ENCODE measurements around the gene MED31. TPM values are rescaled to one million over a fixed set of nuclear protein-coding genes. Genes with fewer than 3 reads are reported as not detected.

The MED31 gene
- total and polyA plus RNA-seq, 2 experiments from 2014 or later, result 8.9 to 70.0 TPM

GRCh38 chr17:6636616-6637457 lies 14.6 kb downstream of the MED31 start:
- Histone ChIP-seq H3K4me3 (no peak overlapping the region), H3K27ac (no peak overlapping the region), H2AFZ (no peak overlapping the region), H3K36me3 (ENCODE audit: low read depth) (peaks cover 28% of the 10 kb centered on the region), H3K27me3 (replicated peaks; ENCODE audit: insufficient read depth) (no peaks in the 10 kb centered on the region), H3K4me1 (ENCODE audit: insufficient read depth) (peaks cover 3% of the 10 kb centered on the region), H3K4me2 (ENCODE audit: unreplicated experiment) (no peak overlapping the region), H4K20me1 (ENCODE audit: insufficient read depth) (no peaks in the 10 kb centered on the region), H3K9me2 (ENCODE audit: insufficient read depth) (no peaks in the 10 kb centered on the region), H3K9me3 (ENCODE audit: low read depth) (no peaks in the 10 kb centered on the region), H3K79me2 (ENCODE audit: insufficient read depth) (peaks cover 87% of the 10 kb centered on the region), H3K9ac (no peak overlapping the region), H3F3A (ENCODE audit: insufficient read depth) (peaks cover 5% of the 10 kb centered on the region)
- TF ChIP-seq EZH2phosphoT487 (IDR thresholded peaks at IDR 0.05; ENCODE audit: insufficient read depth, low read depth) (no peak), EZH2 (IDR thresholded peaks at IDR 0.05; ENCODE audit: insufficient read depth, poor library complexity, severe bottlenecking) (no peak)
- no peak for DNase-seq
- 90 to 91% methylated on average over 16 to 17 of the region's 17 CpGs for WGBS, 2 experiments (ENCODE audit: low coverage in 1 of 2, low lambda C conversion rate in 2 of 2, missing lambda C conversion rate in 2 of 2)
- in situ Hi-C loops (cut with MboI), result no loop called here

- Histone ChIP-seq H3K36me3 (ENCODE audit: low read depth) (peaks cover 33% of the 10 kb centered on the region), H3K4me1 (ENCODE audit: insufficient read depth) (no peaks in the 10 kb centered on the region), H3K9me2 (ENCODE audit: insufficient read depth) (no peaks in the 10 kb centered on the region), H3K9ac (no peak overlapping the region), H3K27me3 (replicated peaks; ENCODE audit: insufficient read depth) (no peaks in the 10 kb centered on the region), H2AFZ (no peak overlapping the region), H3K4me2 (ENCODE audit: unreplicated experiment) (no peak overlapping the region), H3F3A (ENCODE audit: insufficient read depth) (no peaks in the 10 kb centered on the region), H3K9me3 (ENCODE audit: low read depth) (no peaks in the 10 kb centered on the region), H4K20me1 (ENCODE audit: insufficient read depth) (no peaks in the 10 kb centered on the region), H3K79me2 (ENCODE audit: insufficient read depth) (peaks cover 86% of the 10 kb centered on the region), H3K27ac (no peak overlapping the region), H3K4me3 (no peak overlapping the region)
- TF ChIP-seq EZH2 (IDR thresholded peaks at IDR 0.05; ENCODE audit: insufficient read depth, poor library complexity, severe bottlenecking), result no peak
- no peak for TF ChIP-seq EZH2phosphoT487 (IDR thresholded peaks at IDR 0.05; ENCODE audit: insufficient read depth, low read depth)
- WGBS, 2 experiments (ENCODE audit: low coverage in 1 of 2, low lambda C conversion rate in 2 of 2, missing lambda C conversion rate in 2 of 2), result 61 to 64% methylated on average over 2 of the region's 2 CpGs
- no peak for DNase-seq
- in situ Hi-C loops (cut with MboI), result no loop called here
Observed at GRCh38 chr17:6636105-6636504, 15.3 kb downstream of the MED31 start.

DNA sequence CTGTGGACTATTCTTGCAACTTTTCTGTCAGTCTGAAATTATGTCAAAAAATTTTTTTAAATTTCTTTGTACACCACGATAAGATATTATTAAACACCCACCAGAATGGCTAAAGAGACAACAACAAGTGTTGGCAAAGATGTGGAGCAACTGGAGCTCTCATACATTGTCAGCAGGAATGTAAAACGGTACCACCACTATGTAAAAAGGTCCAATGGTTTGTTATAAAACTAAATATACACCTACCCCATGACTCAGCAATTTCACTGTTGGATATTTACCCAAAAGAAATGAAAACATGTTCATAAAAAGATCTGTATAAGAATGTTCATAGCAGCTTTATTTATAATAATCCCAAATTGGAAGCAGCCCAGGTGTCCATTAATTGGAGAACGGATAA lies 18.1 kb downstream of the MED31 start:
- Histone ChIP-seq H2AFZ (no peak overlapping the region), H3K9me2 (ENCODE audit: insufficient read depth) (no peaks in the 10 kb centered on the region), H3K36me3 (ENCODE audit: low read depth) (peaks cover 45% of the 10 kb centered on the region), H3K9ac (no peak overlapping the region), H3K4me2 (ENCODE audit: unreplicated experiment) (no peak overlapping the region), H3K4me1 (ENCODE audit: insufficient read depth) (no peaks in the 10 kb centered on the region), H3F3A (ENCODE audit: insufficient read depth) (no peaks in the 10 kb centered on the region), H3K4me3 (no peak overlapping the region), H3K79me2 (ENCODE audit: insufficient read depth) (peaks cover 72% of the 10 kb centered on the region), H3K27me3 (replicated peaks; ENCODE audit: insufficient read depth) (no peaks in the 10 kb centered on the region), H4K20me1 (ENCODE audit: insufficient read depth) (no peaks in the 10 kb centered on the region), H3K9me3 (ENCODE audit: low read depth) (no peaks in the 10 kb centered on the region), H3K27ac (no peak overlapping the region)
- in situ Hi-C loops (cut with MboI), result no loop called here
- WGBS, 2 experiments (ENCODE audit: low coverage in 1 of 2, low lambda C conversion rate in 2 of 2, missing lambda C conversion rate in 2 of 2), result 95 to 97% methylated on average over 3 of the region's 3 CpGs
- TF ChIP-seq EZH2phosphoT487 (IDR thresholded peaks at IDR 0.05; ENCODE audit: insufficient read depth, low read depth), result no peak
- no peak for TF ChIP-seq EZH2 (IDR thresholded peaks at IDR 0.05; ENCODE audit: insufficient read depth, poor library complexity, severe bottlenecking)
- DNase-seq, result no peak

DNA sequence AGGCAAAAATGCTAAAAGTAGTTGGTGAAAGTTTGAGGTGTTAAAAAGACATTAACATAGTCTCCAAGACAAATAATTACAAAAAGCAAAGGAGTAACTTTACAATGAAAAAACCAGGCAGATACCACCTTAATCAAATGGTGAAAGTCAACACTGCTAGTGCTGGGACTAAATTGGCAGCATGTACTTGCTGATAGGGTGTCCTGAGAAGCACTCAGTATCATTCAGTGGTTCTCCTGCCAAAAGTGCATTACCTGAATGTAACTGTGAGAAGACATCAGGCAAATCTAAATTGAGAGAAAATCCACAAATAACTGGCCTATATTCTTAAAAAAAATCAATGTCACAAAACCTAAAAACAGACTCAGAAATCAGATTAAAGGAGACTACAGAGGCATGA lies 18.9 kb downstream of the MED31 start:
- Histone ChIP-seq H3K79me2 (ENCODE audit: insufficient read depth) (peaks cover 66% of the 10 kb centered on the region), H3K4me3 (no peak overlapping the region), H3K27me3 (replicated peaks; ENCODE audit: insufficient read depth) (no peaks in the 10 kb centered on the region), H3K4me1 (ENCODE audit: insufficient read depth) (no peaks in the 10 kb centered on the region), H3K9me2 (ENCODE audit: insufficient read depth) (no peaks in the 10 kb centered on the region), H3F3A (ENCODE audit: insufficient read depth) (no peaks in the 10 kb centered on the region), H3K9ac (no peak overlapping the region), H3K9me3 (ENCODE audit: low read depth) (no peaks in the 10 kb centered on the region), H3K4me2 (ENCODE audit: unreplicated experiment) (no peak overlapping the region), H4K20me1 (ENCODE audit: insufficient read depth) (no peaks in the 10 kb centered on the region), H2AFZ (no peak overlapping the region), H3K36me3 (ENCODE audit: low read depth) (peaks cover 53% of the 10 kb centered on the region), H3K27ac (no peak overlapping the region)
- TF ChIP-seq EZH2phosphoT487 (IDR thresholded peaks at IDR 0.05; ENCODE audit: insufficient read depth, low read depth) (no peak), EZH2 (IDR thresholded peaks at IDR 0.05; ENCODE audit: insufficient read depth, poor library complexity, severe bottlenecking) (no peak)
- no peak for DNase-seq
- in situ Hi-C loops (cut with MboI), result no loop called here
